ENCODE results near the gene NATD1.

NATD1 gene

DNA sequence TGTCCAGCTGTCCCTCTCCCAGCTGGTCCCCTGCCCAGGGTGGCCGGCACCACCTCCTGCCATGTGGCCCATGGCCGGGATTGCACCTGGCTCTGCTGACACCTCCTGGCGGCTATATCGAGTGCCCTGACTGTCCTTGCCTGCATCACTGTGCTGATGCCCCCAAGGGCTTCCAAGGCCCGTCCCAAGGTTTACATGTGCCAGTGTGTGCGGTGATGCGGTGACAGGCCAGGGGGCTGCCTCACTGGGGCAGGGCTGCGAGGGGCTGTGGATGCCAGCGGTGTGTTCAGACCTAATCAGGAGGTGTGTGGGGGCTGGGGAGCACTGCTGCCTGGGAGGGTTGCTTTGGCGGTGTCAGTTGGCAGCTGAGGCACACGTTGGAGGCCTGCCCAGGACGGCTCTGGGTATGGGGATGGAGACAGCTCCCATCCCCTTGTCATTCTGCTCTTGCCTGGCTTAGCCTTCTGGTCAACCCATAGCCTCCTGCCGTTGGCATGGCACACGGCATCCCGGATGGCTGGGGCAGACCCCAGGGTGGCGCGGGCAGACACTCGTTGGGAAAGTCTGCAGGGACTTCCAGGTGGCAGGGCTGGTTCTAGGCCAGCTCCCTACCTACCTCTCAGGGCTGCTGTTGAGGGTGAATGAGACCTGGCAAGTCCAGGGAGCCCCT is 36.8 kb upstream of the NATD1 start:
- DNase-seq = no peak

DNA sequence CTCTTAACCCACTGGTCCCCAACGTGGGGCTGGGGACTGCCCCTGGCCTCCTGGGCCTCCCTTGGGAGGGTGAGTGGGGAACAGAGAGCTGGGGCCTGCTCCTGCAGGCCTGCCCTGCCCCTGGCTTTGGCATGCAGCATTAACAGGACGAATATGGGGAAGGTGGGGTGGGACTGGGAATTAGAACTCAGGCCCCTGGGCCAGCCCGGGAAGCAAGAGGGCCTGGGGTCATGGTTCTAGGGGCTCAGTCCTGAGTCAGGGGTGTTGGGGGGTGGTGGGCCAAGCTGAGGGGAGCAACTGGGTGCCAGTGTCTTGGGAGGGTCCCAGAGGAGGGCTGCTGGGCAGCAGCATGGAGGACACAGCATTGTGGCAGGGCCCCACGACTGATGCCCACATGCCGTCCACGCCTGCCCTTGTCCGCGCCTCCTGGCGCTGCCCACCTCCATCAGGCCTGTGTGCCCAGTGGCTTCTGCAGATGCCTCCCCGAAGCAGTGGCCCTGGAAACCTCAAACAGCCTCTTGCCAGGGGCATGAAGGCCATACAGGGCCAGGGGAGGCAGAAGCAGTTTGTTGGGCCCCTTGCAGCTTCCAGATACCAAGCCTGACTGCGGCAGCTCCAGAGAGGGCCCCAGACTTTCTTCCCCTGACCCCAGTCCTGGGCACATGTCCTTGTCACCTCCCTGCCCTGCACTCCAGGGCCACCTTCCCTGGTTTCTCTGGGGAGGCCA is 36.1 kb upstream of the NATD1 start:
- DNase-seq = no peak

DNA sequence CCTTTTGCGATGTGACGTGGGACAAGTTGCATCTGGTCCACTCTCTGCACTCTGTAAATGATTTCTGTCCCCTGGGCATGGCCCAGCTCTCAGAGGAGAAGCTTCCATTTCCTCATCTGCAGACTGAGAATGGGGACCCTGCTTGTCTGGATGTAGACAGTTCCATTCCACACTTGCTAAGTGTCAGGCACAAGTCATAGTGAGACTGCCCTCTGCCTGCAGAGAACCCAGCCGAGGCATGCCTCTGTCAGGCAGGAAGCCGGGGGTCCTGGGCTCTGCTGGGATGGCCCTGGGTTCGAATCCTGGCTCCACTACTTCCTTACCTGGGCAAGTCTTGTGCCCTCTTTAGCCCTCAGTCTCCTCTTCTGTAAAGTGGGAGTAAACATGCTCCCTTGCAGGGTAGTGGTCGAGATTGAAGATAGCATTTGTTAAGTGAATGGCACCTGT is 35.4 kb upstream of the NATD1 start:
- peak; percentile 50 for DNase-seq

DNA sequence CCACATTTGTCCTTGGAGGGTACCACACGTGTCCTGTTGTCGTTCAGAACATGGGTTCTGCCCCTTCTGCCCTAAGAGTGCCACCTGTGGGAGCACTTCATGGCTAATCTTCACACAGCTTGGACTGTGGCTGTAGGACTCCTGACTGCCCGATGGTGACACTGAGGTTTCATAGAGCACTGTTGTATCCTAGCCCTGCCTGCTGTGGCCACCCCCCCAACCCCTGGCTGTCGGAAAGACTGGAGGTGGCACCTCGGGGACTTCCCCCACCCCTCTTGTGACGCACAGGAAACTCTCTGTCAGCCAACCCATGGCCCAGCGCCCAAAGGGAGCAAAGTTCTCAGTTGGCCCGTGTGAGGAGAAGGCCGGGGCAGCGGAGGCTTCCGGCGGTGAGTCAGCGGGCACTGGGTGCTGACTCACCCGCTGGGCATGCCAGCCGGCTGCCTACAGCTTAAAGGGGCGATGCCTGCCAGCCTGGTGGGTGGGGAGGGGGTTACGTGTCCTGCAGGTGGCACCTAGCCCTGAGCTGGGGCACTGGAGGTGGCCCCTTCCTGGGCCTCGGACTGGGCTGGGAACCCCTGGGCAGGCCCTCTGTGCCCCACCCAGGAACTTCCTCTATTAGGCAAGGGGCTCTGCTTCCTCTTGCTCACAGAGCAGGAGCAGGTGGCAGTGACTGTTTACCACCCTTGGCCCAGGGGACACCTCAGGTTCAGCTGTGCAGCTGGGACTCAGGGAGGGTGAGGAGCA is 34.7 kb upstream of the NATD1 start:
- DNase-seq = peak; percentile 99

DNA sequence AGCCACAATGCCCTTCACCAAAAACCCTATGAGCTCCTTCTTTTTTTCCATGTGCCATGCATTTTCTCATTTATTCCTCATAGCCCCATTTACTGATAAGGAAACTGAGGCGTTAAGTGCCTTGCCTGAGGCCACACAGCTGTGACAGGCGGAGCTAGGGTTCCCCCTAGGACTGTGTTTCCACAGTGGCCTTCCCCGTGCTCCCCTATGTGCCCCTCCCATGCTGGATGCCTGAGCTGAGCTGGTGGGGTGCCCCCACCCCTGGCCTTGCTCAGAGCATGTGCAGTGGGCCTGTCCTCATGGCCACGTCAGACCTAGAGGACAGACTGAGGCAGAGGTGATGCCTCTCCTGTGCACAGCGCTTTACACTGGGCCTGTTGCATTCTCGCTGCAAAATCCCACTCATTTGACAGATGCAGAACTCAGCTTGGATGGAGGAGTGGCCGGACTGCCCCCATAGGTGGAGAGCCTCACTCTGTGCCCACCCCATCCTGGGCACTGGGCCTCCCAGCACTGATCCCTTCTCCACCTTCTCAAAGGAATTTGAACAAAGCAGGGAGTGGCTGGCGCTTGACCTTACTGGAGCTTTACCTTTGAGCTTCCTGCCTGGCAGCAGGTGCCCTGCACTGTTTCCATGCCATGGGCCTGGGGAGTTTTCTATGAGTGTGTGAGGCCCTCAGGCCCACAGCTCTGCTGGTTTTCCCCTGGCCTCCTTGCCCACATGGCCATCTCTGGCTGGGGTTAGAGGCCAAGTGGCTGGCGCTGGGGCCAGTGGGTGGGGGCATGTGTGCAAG is 33.9 kb upstream of the NATD1 start:
- peak; percentile 15 for DNase-seq

DNA sequence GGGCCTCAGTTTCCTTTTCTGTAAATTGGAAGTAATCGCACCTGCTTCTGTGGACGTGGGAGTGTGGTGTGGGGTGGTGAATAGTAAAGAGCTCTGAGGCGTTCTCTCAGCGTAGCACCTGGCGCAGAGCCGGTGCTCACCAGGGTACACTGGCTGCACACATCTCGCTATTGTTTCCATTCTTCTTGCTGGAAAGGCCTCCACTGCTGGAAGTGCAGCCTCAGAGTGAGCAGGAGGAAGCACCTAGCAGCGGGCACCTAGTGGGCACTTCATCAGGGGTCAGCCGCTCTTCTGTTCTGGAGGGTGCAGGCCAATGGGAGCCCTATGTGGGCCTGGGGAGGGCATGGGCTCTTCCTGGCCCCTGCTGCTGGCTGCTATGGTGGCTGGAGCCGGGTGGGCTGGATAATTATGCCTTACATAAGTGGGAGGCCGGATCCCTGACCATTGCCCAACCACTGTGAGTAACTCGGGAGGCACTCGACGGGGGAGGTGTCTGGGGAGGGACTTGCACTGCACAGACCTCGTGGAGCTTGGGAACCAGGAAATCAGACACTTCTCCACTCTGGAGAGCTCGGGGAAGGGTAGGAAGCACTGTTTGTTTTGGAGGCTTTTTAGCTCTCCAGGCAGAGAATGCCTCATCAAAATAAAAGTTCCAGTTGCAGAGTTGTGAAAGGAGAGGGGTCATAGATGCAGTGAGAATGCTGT is 33.0 kb upstream of the NATD1 start:
- peak; percentile 96 for DNase-seq

DNA sequence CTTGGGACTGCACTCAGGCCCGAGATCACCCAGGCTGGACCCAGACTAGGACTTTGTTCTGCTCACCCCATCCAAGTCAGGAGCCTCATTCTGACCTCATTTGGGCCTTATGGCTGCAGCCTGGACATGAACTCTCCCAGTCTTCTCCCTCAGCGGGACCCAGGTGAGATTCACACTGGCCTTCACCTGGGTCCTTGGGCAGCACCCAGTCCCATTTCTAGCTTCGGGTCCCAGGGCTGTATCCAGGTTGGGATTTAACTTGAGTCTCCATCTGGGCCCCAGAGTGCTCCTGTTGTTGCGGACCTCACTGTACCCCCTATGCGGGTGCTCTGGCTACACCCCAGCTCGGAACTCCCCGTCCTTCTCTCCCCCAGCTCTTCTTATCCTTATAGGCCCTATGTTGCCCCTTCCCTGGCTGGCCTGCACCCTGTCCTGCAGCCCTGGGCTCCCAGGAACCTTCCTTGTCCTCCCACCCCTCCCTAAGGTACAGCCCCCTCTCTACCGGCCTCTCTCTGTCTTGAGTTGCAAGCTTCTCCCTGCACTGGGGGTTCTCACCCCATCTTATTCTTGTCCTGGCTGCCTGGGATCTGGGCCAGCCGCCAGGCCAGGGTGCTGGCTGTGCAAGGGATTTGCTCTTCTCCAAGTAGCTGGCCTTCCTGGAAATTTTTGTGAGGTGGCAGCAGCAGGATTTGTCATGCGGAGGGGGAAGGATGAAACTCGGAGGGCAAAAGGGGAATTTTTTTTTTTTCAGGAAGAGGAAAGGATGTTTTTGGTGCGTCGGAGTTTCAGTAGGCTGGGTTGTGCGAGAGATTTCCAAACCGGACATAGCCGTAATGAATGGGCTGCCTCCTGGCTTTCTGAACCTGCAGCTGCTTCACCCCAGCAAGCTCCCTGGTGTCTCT is 32.2 kb upstream of the NATD1 start:
- DNase-seq = peak; percentile 89

DNA sequence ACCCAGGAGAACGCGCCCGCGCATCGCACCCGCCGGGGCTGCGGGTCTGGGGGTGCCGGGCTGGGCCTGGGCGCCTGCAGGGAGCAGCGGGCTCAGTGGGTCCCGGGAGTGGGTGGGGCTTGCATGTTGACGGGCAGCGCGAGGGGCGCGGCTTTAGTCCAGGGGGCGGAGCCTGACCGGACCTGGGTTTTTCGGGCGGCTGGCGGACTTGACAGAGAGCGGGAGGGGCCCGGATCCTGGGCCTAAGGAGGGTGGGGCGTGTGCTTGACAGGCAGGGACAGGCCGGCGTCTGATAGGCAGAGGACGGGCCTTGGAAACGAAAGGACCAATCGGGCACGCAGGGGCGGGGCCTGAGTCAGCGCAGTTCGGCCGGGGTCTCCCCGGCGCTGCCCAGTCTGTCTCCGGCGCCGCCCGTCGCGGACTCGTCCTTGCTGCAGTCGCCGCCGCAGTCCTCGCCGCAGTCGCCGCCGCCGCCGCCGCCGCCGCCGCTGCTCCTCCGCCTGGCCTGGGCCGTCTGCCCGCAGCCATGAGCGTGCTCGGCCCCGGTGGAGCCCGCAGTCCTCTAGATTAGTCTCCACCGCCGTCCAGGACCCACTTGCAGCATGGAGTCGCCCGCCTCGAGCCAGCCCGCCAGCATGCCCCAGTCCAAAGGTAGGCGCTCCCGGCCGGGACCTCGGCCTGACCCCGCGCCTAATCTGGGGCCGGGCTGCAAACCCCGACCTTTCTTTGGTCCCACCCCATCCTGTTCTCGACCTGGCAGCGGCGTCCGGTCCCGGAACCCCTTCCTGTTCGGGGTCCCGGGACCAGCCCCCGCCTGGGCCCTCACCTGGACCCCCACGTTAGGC is 31.3 kb upstream of the NATD1 start, which contains the start of gene MAP2K3:
MAP2K3 (plus strand) TSS at position 393 of the 845 bp plus-strand sequence; CDS start at position 603, 210 bp downstream.
- DNase-seq = peak; percentile 100

DNA sequence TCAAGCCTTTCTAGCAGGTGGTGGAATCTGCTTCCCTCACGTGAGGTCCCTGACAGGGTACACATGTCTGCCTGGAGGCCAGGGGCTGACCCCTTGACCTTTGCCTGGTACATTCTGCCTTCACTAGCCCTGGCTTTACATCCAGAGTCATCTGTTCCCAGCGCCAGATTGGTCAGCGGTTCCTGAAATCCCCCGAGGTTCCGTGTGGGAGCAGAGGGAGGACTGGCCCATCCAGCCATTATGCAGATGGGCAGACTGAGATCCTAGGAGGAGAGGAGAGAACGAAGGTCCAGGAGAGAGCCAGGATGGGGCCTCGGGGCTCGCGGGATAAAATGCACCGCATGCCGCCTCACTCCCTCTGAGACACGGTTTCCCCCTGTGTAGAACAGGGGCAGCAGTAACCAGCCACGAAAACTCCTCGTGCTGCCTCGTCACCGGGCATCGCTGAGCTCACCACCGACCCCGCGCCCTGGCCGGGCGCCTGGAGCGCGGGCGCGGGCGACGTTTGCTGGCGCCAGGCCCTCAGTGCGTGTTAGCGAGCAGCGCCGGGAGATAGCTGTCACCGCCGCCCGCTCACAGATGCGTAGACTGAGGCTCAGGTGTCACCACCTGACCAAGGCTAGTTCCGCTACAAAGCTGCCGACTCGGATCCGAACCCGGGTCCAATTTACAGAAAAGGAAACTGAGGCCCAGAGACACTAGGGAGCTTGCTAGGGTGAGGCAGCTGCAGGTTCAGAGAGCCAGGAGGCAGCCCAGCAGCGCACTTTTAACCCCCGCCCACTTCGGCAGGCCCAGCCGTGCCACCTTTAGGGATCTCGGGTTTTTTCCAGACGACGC is 30.5 kb upstream of the NATD1 start:
- DNase-seq = peak; percentile 59

DNA sequence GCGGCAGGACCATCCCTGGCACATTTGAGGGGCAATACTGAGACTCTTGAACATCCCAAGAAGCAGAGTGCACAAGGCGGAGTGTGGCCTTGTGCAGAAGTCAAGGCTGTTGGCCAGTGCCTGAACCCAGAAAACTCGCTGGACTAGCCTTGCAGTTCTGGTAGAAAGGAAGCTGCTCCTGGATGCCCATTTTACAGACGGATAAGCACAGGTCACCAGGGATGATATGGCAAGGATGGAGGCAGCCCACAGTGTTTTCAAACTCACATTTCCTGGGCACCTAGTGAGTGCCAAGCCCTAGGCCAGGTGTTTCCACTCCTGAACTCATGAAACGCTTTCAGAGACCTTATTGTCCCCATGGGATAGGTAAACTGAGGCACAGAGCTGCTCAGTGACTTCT is 29.6 kb upstream of the NATD1 start:
- DNase-seq = no peak

DNA sequence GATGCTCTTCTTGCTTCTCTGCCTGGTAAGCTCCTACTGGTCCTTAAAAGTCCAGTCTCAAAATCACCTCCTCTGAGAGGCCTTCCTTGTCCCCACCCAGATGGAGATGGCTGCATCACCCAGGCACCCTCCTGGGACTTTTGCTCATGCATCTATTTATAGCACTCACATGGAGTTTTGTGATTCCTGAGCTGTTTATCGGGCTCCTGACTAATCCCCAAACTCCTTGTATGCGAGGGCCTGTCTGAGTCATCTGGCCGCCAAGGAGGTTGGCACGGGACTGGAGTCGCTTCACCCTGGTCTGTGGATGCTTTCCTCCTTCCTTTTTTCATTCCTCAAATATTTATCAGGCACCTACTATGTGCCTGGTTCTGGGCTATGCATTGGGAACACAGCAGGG is 29.0 kb upstream of the NATD1 start:
- peak; percentile 39 for DNase-seq

DNA sequence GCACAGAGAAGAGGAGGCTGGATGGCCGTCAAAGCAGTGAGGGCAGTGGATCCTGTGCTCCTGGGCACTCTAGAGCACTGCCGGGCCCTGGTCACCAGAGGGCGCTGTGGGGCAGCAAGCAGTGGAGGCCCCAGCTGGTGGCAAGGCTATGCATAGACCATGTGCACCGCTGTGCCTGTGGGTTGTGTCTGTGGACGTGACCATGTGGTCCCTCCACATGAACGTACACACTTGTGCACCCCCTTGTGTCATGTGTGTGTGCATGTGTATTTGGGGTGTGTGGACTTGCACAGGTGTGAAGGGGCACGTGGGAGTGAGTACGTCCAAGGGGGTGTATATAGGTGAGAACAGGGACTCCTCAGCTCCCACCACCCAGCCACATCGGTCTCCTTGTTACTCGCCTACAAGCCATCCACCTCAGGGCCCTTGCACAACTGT is 26.9 kb upstream of the NATD1 start:
- peak; percentile 85 for DNase-seq

DNA sequence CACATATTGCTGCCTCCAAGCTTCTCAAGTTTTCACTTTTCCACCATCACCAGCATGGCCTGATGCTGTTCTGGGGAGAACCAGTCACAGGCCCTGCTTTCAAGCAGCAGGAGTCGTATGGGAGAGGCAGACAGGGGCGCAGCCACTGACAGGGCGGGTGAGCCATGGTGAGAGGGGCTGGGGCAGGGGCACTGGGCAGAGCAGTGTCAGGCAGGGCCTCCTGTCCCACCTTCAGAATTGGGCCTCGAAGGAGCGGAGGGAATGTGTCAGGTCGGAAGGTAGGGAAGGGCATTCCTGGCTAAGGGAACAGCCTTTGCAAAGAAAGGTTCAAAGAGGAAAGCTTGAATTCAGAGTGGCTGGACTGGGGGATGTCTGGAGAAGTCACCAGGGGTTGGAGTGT is 26.4 kb upstream of the NATD1 start:
- DNase-seq = no peak

DNA sequence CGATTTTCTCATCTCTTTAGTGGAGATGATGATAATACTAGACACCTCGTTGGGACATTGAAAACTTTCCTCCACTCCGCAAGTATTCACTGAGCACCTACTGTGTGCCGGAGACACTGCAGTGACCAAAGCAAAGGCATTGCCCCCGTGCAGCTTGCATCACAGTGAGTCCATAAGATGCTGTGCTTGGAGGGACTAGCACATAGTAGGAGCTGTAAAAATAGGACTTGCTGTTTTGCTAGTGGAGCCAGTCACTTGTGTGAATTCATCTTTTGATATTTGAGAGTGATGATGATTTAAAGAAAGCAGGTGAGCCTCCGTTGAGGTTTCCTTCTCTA is 26.0 kb upstream of the NATD1 start:
- DNase-seq = no peak

DNA sequence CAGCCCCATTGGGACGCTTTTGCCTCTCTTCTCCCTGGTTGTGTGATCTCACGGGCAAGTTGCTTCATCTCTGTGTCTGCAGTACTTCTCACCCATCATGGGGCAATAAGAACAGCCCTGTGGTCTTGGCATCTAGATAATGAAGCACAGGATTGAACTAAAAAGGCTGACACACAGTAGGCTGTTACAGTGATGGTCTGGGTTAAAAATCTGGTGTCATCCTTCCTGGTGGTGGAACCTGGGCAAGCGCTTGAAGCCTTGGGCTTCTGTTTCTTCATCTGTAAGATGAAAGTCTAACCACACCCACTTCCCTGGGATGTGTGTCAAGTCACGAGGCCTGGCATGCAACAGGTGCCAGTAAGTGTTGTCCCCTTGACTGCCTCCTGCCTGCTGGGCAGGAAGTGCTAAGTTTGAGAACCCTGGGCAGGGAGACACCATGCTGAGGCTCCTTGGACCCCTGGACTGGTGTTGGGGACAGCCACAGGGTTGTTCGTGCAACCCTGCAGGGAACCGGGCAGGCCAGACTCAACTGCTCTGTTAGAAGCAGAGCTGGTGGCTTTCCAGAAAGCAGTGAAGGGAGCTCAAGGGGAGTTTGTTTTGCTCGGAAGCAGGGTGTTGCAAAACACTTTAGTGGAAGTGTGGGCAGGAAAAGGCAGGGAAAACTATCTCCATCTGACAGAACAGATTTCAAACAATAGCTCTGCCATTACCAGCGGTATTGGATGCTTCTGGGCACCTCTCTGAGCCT is 25.4 kb upstream of the NATD1 start:
- peak; percentile 63 for DNase-seq

DNA sequence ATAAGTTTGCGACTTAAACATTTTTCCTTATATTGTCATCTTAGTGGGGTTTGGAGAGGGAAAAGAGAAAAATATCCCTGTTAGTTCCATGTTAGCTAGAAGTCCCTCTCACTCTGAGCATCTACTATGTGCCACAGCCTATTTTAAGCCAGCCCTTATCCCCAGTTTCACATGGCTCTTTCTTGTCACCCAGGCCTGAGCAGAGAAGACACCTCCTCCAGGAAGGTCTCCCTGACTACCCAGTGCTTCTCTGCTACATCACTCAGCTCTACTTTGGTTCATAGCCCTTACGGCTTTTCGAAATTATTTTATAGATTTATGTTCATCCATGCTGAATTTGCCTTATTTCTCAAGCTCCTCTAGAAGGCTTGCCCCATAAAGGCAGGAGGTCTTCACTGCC is 24.1 kb upstream of the NATD1 start:
- DNase-seq = no peak

DNA sequence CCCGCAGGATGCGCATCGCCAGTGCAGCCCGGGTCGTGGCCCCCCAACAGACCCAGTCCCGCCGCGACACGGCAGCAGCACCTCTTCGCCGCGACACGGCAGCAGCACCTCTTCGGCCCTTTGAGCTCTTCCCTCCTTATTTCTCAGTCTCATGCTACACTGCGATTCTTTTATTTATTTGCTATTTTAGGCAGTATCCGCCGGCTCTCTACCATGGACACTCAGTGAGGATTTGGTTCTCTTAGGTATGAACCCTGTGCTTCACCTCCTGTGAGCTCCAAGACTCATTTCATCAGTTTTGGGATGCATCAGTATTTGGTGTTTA is 23.0 kb upstream of the NATD1 start:
- no peak for DNase-seq

DNA sequence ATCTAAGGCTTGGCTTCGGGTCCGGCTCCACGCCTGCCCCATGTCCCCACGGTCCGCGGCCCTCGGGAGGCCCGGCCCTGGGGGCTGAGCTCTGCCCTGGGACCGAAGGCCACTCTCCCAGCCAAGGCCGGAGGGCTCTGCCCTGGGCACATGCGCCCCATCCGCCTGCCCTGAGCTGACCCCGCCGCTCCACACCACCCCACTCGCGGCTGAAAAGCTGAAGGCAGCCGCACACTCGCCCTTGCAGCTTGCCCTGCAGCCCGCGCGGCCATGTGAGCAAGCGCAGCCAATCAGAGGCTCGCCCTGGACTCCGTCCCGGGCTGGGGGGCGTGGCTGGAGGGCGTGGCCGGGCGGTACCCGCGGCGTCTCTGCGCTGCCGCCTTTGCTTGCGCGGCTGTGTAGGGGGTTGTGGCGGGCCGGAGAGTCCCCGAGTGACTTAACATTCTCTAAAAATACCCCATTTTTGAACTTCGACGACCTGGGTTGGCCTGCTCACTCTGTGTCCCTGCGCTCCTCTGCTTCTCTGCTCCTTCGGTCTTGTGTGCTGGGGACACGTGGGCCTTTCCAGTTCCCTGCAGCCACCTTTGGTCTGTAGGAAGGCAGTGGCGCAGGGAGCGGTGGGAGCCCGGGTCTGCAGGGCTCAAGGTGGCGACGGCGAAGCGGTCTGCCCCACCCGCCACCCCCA is 22.5 kb upstream of the NATD1 start:
- peak; percentile 90 for DNase-seq
